GM12878 (cell line): ENCODE results near the gene IL1R2. TPM values are rescaled to one million over a fixed set of nuclear protein-coding genes. Genes with fewer than 3 reads are reported as not detected.

ENCODE experiments used
- BHLHE40 ChIP-seq, 2 experiments: fragments of 450-650 bp in 1 of 2; IDR thresholded peaks; 2 replicates each; pipeline ENCODE4 v1.6.1; 2011 to 2017; ENCODE audit warnings: low read depth in 2 of 2, borderline replicate concordance in 1 of 2, improper control_type of control experiment in 1 of 2, low read length in 1 of 2, mild to moderate bottlenecking in 1 of 2
- CHD2 ChIP-seq: IDR thresholded peaks from 2 replicates; pipeline ENCODE4 v1.6.1; 2011; ENCODE audit warnings: low read depth, low read length, improper control_type of control experiment, borderline replicate concordance
- ESRRA ChIP-seq: IDR thresholded peaks from 2 replicates; pipeline ENCODE4 v1.6.1; 2012; ENCODE audit warnings: mild to moderate bottlenecking, low read length, improper control_type of control experiment
- ETV6 ChIP-seq, 2 experiments: fragments of 450-650 bp in 1 of 2; IDR thresholded peaks in 1 of 2; conservative IDR thresholded peaks in 1 of 2; 2 replicates each; pipeline ENCODE4 v1.6.1; 2014; ENCODE audit warnings: antibody characterized with exemption in 1 of 2, borderline replicate concordance in 1 of 2, low read depth in 1 of 2, mild to moderate bottlenecking in 1 of 2, moderate library complexity in 1 of 2
- HDGF ChIP-seq: fragments of 450-650 bp; IDR thresholded peaks from 2 replicates; pipeline ENCODE4 v1.6.1; 2016; ENCODE audit warnings: antibody characterized with exemption
- LARP7 ChIP-seq: fragments of 450-650 bp; IDR thresholded peaks from 2 replicates; pipeline ENCODE4 v1.6.1; 2017; ENCODE audit warnings: mild to moderate bottlenecking
- MEF2B ChIP-seq: fragments of 450-650 bp; IDR thresholded peaks from 2 replicates; pipeline ENCODE4 v1.6.1; 2018; ENCODE audit warnings: mild to moderate bottlenecking, moderate library complexity; ENCODE audit not compliant: partially characterized antibody, poor library complexity, severe bottlenecking
- NFIC ChIP-seq: IDR thresholded peaks from 2 replicates; pipeline ENCODE4 v1.6.1; 2012; ENCODE audit warnings: low read depth, mild to moderate bottlenecking, inconsistent platforms, low read length, moderate library complexity
- RELA ChIP-seq: fragments of 450-650 bp; IDR thresholded peaks from 2 replicates; pipeline ENCODE4 v1.8.0; 2014; ENCODE audit warnings: borderline replicate concordance; ENCODE audit not compliant: partially characterized antibody
- SMAD1 ChIP-seq: fragments of 450-650 bp; IDR thresholded peaks from 2 replicates; pipeline ENCODE4 v1.6.1; 2018; ENCODE audit warnings: mild to moderate bottlenecking, low read depth; ENCODE audit not compliant: partially characterized antibody
- SMAD5 ChIP-seq: IDR thresholded peaks from 2 replicates; pipeline ENCODE4 v1.6.1; 2016; ENCODE audit warnings: antibody characterized with exemption, low read depth
- SMC3 ChIP-seq: IDR thresholded peaks from 2 replicates; pipeline ENCODE4 v1.6.1; 2011; ENCODE audit warnings: low read length, improper control_type of control experiment, borderline replicate concordance
- TAF1 ChIP-seq: IDR thresholded peaks from 2 replicates; pipeline ENCODE4 v1.6.1; 2011; ENCODE audit warnings: mild to moderate bottlenecking, low read depth, low read length, borderline replicate concordance
- WRNIP1 ChIP-seq: IDR thresholded peaks from 2 replicates; pipeline ENCODE4 v1.6.1; 2011; ENCODE audit warnings: low read depth, low read length, improper control_type of control experiment, borderline replicate concordance
- ZNF622 ChIP-seq: fragments of 450-650 bp; IDR thresholded peaks from 2 replicates; pipeline ENCODE4 v1.6.1; 2017; ENCODE audit warnings: mild to moderate bottlenecking, inconsistent platforms
- polyA plus RNA-seq, 11 experiments: library from polyadenylated mRNA; depleted of rRNA in 4 of 11; unstranded in 6 of 11; stranded (reverse) in 5 of 11; fragments of >200 nt; fragmentation: Nextera tagmentation in 4 of 11; fragmentation: Illumina TruSeq in 1 of 11; extraction: Ambion mirVana in 4 of 11; extraction: Trizol in 1 of 11; gene quantifications; 1 replicate in 1 of 11; 2 replicates in 10 of 11; pipeline versions ENCODE4 v1.2.1 to v1.2.3, GENCODE V29; 2011 to 2016; ENCODE audit warnings: inconsistent platforms in 2 of 11, missing spikeins in 2 of 11, low read depth in 1 of 11
- total RNA-seq, 4 experiments: library from RNA; depleted of rRNA in 3 of 4; stranded (reverse); fragments of >200 nt in 3 of 4; fragmentation: Illumina TruSeq in 1 of 4; extraction: Trizol in 1 of 4; gene quantifications; 2 replicates each; pipeline versions ENCODE4 v1.2.1 to v1.2.3, GENCODE V29; 2013 to 2021
- TF ChIP-seq, protein P1 (sequence below): fragments of 450-650 bp; IDR thresholded peaks from 2 replicates; pipeline ENCODE4 v1.6.1; 2017; ENCODE audit warnings: mild to moderate bottlenecking, moderate library complexity
- TF ChIP-seq, protein P2 (sequence below): fragments of 450-650 bp; IDR thresholded peaks from 2 replicates; pipeline ENCODE4 v1.6.1; 2017; ENCODE audit warnings: borderline replicate concordance
- TF ChIP-seq, protein P3 (sequence below): fragments of 150-350 bp; IDR thresholded peaks from 2 replicates; pipeline ENCODE4 v1.6.1; 2016; ENCODE audit warnings: low read depth, low read length
- TF ChIP-seq, protein P4 (sequence below): IDR thresholded peaks from 2 replicates; pipeline ENCODE4 v1.6.1; 2011; ENCODE audit warnings: mild to moderate bottlenecking, low read depth, low read length, moderate library complexity; ENCODE audit not compliant: insufficient replicate concordance

The IL1R2 gene
- total and polyA plus RNA-seq, 10 of the 15 experiments (the other 5 are each of a cell fraction or from before 2014, with no cell fraction given), result 0.44 to 6.4 (median 0.62) TPM

DNA sequence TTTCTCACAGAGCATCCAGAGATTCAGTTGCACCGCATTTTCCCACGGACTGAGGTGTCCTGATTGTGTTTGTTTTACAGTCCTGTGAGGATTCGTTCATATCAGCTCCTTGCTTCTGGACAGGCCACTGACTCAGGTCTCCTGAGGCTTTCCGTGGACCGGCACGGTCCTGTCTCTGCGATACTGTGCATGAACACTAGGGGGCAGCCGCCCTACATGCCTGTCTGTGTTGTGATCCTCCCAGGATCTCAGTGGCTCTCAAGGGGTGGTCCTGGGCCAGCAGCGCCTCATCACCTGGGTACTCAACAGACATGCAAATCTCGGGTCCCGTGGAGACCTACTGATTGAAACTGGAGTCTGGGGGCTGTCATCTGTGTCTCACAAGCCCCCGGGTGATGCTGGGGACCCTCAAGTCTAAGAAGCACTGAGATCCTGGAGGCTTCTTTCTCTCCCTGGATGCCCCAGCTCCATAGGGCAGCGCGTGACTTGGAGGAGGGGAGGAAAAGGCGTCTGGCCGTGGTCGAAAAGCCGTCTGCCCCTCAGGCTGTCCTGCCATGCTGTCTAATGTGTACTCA, 28.9 kb downstream of the IL1R2 start (continued):
- TF ChIP-seq SMAD5, result no peak
- peak; percentile 37 for TF ChIP-seq RELA
- no peak for TF ChIP-seq NFIC
- TF ChIP-seq WRNIP1, result no peak
- no peak for TF ChIP-seq SMAD1
- no peak for TF ChIP-seq CHD2
- peak; percentile 42 for TF ChIP-seq MEF2B
- TF ChIP-seq ZNF622, result no peak
- TF ChIP-seq, protein P1, sequence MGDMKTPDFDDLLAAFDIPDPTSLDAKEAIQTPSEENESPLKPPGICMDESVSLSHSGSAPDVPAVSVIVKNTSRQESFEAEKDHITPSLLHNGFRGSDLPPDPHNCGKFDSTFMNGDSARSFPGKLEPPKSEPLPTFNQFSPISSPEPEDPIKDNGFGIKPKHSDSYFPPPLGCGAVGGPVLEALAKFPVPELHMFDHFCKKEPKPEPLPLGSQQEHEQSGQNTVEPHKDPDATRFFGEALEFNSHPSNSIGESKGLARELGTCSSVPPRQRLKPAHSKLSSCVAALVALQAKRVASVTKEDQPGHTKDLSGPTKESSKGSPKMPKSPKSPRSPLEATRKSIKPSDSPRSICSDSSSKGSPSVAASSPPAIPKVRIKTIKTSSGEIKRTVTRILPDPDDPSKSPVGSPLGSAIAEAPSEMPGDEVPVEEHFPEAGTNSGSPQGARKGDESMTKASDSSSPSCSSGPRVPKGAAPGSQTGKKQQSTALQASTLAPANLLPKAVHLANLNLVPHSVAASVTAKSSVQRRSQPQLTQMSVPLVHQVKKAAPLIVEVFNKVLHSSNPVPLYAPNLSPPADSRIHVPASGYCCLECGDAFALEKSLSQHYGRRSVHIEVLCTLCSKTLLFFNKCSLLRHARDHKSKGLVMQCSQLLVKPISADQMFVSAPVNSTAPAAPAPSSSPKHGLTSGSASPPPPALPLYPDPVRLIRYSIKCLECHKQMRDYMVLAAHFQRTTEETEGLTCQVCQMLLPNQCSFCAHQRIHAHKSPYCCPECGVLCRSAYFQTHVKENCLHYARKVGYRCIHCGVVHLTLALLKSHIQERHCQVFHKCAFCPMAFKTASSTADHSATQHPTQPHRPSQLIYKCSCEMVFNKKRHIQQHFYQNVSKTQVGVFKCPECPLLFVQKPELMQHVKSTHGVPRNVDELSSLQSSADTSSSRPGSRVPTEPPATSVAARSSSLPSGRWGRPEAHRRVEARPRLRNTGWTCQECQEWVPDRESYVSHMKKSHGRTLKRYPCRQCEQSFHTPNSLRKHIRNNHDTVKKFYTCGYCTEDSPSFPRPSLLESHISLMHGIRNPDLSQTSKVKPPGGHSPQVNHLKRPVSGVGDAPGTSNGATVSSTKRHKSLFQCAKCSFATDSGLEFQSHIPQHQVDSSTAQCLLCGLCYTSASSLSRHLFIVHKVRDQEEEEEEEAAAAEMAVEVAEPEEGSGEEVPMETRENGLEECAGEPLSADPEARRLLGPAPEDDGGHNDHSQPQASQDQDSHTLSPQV, result 0 out of 2 replicates have a peak, but pooled peaks have one; percentile 18
- no peak for TF ChIP-seq ESRRA
- TF ChIP-seq LARP7, result no peak
- TF ChIP-seq SMC3, result peak; percentile 96
- TF ChIP-seq ETV6 (conservative IDR thresholded peaks at IDR 0.05 in 1 of 2, IDR thresholded peaks at IDR 0.05 in 1 of 2; ENCODE audit: borderline replicate concordance in 1 of 2, low read depth in 1 of 2), result no peak
- peak; percentile 44 to 64; a peak in 1 of 4 replicates for TF ChIP-seq BHLHE40 (IDR thresholded peaks at IDR 0.05; ENCODE audit: borderline replicate concordance in 1 of 2, low read depth in 2 of 2, low read length in 1 of 2)
- TF ChIP-seq, protein P2, sequence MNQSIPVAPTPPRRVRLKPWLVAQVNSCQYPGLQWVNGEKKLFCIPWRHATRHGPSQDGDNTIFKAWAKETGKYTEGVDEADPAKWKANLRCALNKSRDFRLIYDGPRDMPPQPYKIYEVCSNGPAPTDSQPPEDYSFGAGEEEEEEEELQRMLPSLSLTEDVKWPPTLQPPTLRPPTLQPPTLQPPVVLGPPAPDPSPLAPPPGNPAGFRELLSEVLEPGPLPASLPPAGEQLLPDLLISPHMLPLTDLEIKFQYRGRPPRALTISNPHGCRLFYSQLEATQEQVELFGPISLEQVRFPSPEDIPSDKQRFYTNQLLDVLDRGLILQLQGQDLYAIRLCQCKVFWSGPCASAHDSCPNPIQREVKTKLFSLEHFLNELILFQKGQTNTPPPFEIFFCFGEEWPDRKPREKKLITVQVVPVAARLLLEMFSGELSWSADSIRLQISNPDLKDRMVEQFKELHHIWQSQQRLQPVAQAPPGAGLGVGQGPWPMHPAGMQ, result no peak
- TF ChIP-seq, protein P3, sequence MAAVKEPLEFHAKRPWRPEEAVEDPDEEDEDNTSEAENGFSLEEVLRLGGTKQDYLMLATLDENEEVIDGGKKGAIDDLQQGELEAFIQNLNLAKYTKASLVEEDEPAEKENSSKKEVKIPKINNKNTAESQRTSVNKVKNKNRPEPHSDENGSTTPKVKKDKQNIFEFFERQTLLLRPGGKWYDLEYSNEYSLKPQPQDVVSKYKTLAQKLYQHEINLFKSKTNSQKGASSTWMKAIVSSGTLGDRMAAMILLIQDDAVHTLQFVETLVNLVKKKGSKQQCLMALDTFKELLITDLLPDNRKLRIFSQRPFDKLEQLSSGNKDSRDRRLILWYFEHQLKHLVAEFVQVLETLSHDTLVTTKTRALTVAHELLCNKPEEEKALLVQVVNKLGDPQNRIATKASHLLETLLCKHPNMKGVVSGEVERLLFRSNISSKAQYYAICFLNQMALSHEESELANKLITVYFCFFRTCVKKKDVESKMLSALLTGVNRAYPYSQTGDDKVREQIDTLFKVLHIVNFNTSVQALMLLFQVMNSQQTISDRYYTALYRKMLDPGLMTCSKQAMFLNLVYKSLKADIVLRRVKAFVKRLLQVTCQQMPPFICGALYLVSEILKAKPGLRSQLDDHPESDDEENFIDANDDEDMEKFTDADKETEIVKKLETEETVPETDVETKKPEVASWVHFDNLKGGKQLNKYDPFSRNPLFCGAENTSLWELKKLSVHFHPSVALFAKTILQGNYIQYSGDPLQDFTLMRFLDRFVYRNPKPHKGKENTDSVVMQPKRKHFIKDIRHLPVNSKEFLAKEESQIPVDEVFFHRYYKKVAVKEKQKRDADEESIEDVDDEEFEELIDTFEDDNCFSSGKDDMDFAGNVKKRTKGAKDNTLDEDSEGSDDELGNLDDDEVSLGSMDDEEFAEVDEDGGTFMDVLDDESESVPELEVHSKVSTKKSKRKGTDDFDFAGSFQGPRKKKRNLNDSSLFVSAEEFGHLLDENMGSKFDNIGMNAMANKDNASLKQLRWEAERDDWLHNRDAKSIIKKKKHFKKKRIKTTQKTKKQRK, result no peak
- TF ChIP-seq, protein P4, sequence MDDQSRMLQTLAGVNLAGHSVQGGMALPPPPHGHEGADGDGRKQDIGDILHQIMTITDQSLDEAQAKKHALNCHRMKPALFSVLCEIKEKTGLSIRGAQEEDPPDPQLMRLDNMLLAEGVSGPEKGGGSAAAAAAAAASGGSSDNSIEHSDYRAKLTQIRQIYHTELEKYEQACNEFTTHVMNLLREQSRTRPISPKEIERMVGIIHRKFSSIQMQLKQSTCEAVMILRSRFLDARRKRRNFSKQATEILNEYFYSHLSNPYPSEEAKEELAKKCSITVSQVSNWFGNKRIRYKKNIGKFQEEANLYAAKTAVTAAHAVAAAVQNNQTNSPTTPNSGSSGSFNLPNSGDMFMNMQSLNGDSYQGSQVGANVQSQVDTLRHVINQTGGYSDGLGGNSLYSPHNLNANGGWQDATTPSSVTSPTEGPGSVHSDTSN, result no peak
- TF ChIP-seq HDGF, result no peak
- no peak for TF ChIP-seq TAF1
